Nephron (organoid): ENCODE measurements around the gene ASPN.

Experiments
- H3K27ac Mint-ChIP-seq, 3 experiments: 2 replicates each; pipeline ENCODE4 v1.8.0; 2020; ENCODE audit warnings: mixed read lengths in 3 of 3, mild to moderate bottlenecking in 2 of 3, moderate library complexity in 1 of 3
- H3K27me3 Mint-ChIP-seq: 2 replicates; pipeline ENCODE4 v1.8.0; 2021; ENCODE audit warnings: low read depth, mild to moderate bottlenecking, moderate library complexity, mixed read lengths
- H3K36me3 Mint-ChIP-seq: 2 replicates; pipeline ENCODE4 v1.8.0; 2020; ENCODE audit warnings: low read depth, mixed read lengths
- H3K4me1 Mint-ChIP-seq: 2 replicates; pipeline ENCODE4 v1.8.0; 2020; ENCODE audit warnings: mixed read lengths
- H3K4me3 Mint-ChIP-seq, 3 experiments: 2 replicates each; pipeline ENCODE4 v1.8.0; 2020; ENCODE audit warnings: mild to moderate bottlenecking in 3 of 3, mixed read lengths in 3 of 3, moderate library complexity in 2 of 3
- H3K9me3 Mint-ChIP-seq: 2 replicates; pipeline ENCODE4 v1.8.0; 2020; ENCODE audit warnings: mixed read lengths
- CTCF ChIP-seq, 3 experiments: fragments of 200-600 bp; sonication (generic); IDR thresholded peaks; one replicate each; pipeline ENCODE4 v1.5.0; 2021; ENCODE audit warnings: antibody characterized with exemption in 3 of 3; ENCODE audit not compliant: unreplicated experiment in 3 of 3

The ASPN gene

GRCh38 chr9:92486371-92486770 lies 4.1 kb upstream of the ASPN start:
- Mint-ChIP-seq H3K27ac (peak overlapping the region in 2 of 3 experiments; percentile 30 to 57), H3K4me3 (no peak overlapping the region), H3K36me3 (no peaks in the 10 kb centered on the region), H3K9me3 (no peaks in the 10 kb centered on the region), H3K27me3 (no peaks in the 10 kb centered on the region), H3K4me1 (peaks cover 41% of the 10 kb centered on the region)
- TF ChIP-seq CTCF (IDR thresholded peaks at IDR 0.05; ENCODE audit: unreplicated experiment in 3 of 3) = no peak

- peak overlapping the region in 2 of 3 experiments; percentile 91 to 95 for H3K27ac Mint-ChIP-seq
- no peaks in the 10 kb centered on the region for H3K36me3 Mint-ChIP-seq
- H3K4me1 Mint-ChIP-seq = peaks cover 55% of the 10 kb centered on the region
- H3K9me3 Mint-ChIP-seq = no peaks in the 10 kb centered on the region
- H3K4me3 Mint-ChIP-seq = no peak overlapping the region
- no peaks in the 10 kb centered on the region for H3K27me3 Mint-ChIP-seq
- no peak for TF ChIP-seq CTCF (IDR thresholded peaks at IDR 0.05; ENCODE audit: unreplicated experiment in 3 of 3)
Observed at GRCh38 chr9:92484563-92484962, 2.3 kb upstream of the ASPN start.

GRCh38 chr9:92483627-92484545 lies 1.6 kb upstream of the ASPN start:
- Mint-ChIP-seq H3K4me3 (peak overlapping the region in 1 of 3 experiments; percentile 72), H3K27ac (peak overlapping the region; percentile 60 to 95 (median 91)), H3K36me3 (no peaks in the 10 kb centered on the region), H3K9me3 (no peaks in the 10 kb centered on the region), H3K4me1 (peaks cover 51% of the 10 kb centered on the region), H3K27me3 (no peaks in the 10 kb centered on the region)
- no peak for TF ChIP-seq CTCF (IDR thresholded peaks at IDR 0.05; ENCODE audit: unreplicated experiment in 3 of 3)

- Mint-ChIP-seq H3K27me3 (no peaks in the 10 kb centered on the region), H3K4me3 (no peak overlapping the region), H3K4me1 (peaks cover 46% of the 10 kb centered on the region), H3K36me3 (no peaks in the 10 kb centered on the region), H3K27ac (peak overlapping the region; percentile 67 to 88 (median 81)), H3K9me3 (no peaks in the 10 kb centered on the region)
- no peak for TF ChIP-seq CTCF (IDR thresholded peaks at IDR 0.05; ENCODE audit: unreplicated experiment in 3 of 3)
Observed at GRCh38 chr9:92482805-92483204, 499 bp upstream of the ASPN start.

- no peak for TF ChIP-seq CTCF (IDR thresholded peaks at IDR 0.05; ENCODE audit: unreplicated experiment in 3 of 3)
- peaks cover 41% of the 10 kb centered on the region for H3K4me1 Mint-ChIP-seq
- H3K4me3 Mint-ChIP-seq = peak overlapping the region; percentile 26 to 80 (median 77)
- no peaks in the 10 kb centered on the region for H3K9me3 Mint-ChIP-seq
- H3K36me3 Mint-ChIP-seq = no peaks in the 10 kb centered on the region
- H3K27me3 Mint-ChIP-seq = no peaks in the 10 kb centered on the region
- peak overlapping the region; percentile 82 to 95 (median 89) for H3K27ac Mint-ChIP-seq
Observed at GRCh38 chr9:92480986-92481633, 1.2 kb downstream of the ASPN start.
